A673 (cell line): ENCODE measurements around the gene EXOSC7. TPM values are rescaled to one million over a fixed set of nuclear protein-coding genes. Genes with fewer than 3 reads are reported as not detected.

ENCODE experiments used
- BruUV-seq: library from RNA; stranded (reverse); fragments of 400-500 nt; replicated peaks from 2 replicates; lab custom pipeline; 2021; lab: Mats Ljungman, UMichigan
- CTCF ChIA-PET: fragments of 300-600 bp; sonication (Branson Sonifier 250); formaldehyde crosslinking; loops from one replicate; lab custom pipeline; 2022; ENCODE audit warnings: antibody characterized with exemption; lab: Charles Lee
- POLR2A ChIA-PET: fragments of 300-600 bp; sonication (Branson Sonifier 250); formaldehyde crosslinking; loops from one replicate; lab custom pipeline; 2022; ENCODE audit warnings: antibody characterized with exemption; ENCODE audit not compliant: low non-redundant PET; lab: Charles Lee
- DNase-seq: peaks from one replicate; pipeline ENCODE4 v3.0.0-alpha.2; 2015; ENCODE audit warnings: low spot score
- H3K27ac ChIP-seq: fragments of 200-600 bp; sonication (generic); 2 replicates; pipeline ENCODE4 v1.5.1; 2016; ENCODE audit warnings: mixed run types, low read depth, mild to moderate bottlenecking, mixed read lengths, antibody characterized with exemption, low read length; ENCODE audit not compliant: poor library complexity, severe bottlenecking
- H3K27me3 ChIP-seq: fragments of 200-600 bp; sonication (generic); replicated peaks from 2 replicates; pipeline ENCODE4 v1.6.1; 2017; ENCODE audit warnings: mixed run types, low read depth, mild to moderate bottlenecking, mixed read lengths, antibody characterized with exemption, low read length; ENCODE audit not compliant: insufficient read depth, poor library complexity
- H3K36me3 ChIP-seq: fragments of 200-600 bp; sonication (generic); 2 replicates; pipeline ENCODE4 v1.6.1; 2016; ENCODE audit warnings: mixed run types, mild to moderate bottlenecking, mixed read lengths, antibody characterized with exemption, low read length; ENCODE audit not compliant: insufficient read depth, poor library complexity, severe bottlenecking
- H3K4me1 ChIP-seq: fragments of 200-600 bp; sonication (generic); 2 replicates; pipeline ENCODE4 v1.6.1; 2017; ENCODE audit warnings: mixed run types, mild to moderate bottlenecking, mixed read lengths, antibody characterized with exemption, low read length; ENCODE audit not compliant: insufficient read depth, poor library complexity, severe bottlenecking
- H3K4me3 ChIP-seq: fragments of 200-600 bp; sonication (generic); 2 replicates; pipeline ENCODE4 v1.5.1; 2016; ENCODE audit warnings: low read depth, mixed run types, mild to moderate bottlenecking, mixed read lengths, low read length; ENCODE audit not compliant: poor library complexity, severe bottlenecking
- H3K9me3 ChIP-seq: fragments of 200-600 bp; sonication (generic); 2 replicates; pipeline ENCODE4 v1.6.1; 2016; ENCODE audit warnings: mixed run types, low read depth, mild to moderate bottlenecking, mixed read lengths, antibody characterized with exemption, low read length; ENCODE audit not compliant: poor library complexity, severe bottlenecking
- CTCF ChIP-seq: fragments of 300-800, 200-600 bp; sonication (generic); conservative IDR thresholded peaks from 2 replicates; pipeline ENCODE4 v1.5.1; 2017; ENCODE audit warnings: low read depth, mild to moderate bottlenecking, antibody characterized with exemption, low read length, moderate library complexity, mixed read lengths
- EZH2 ChIP-seq: fragments of 200-600 bp; sonication (generic); IDR thresholded peaks from 2 replicates; pipeline ENCODE4 v1.6.1; 2017; ENCODE audit warnings: borderline replicate concordance, low read depth, mild to moderate bottlenecking, mixed read lengths, antibody characterized with exemption, low read length; ENCODE audit not compliant: poor library complexity, severe bottlenecking
- intact Hi-C: fragments of 100-400 bp; cut with micrococcal nuclease; formaldehyde crosslinking; loops from one replicate; pipeline ENCODE4 v1.10.0; 2022; ENCODE audit not compliant: unreplicated experiment
- total RNA-seq: library from RNA; stranded (reverse); gene quantifications from 2 replicates; pipeline ENCODE4 v1.2.3, GENCODE V29; 2021

Gene EXOSC7
- total RNA-seq, 1 experiment from 2014 or later: 47.4 TPM

- CTCF ChIA-PET: no interaction called here
- BruUV-seq: no TSS peak
- DNase-seq: no peak
- TF ChIP-seq CTCF (no peak), EZH2 (no peak)
- intact Hi-C loops: loop anchor here (10.0 kb wide), 1 partner anchor 1173 kb away; the partner anchor contains the start of gene CCR1
- no peaks in the 10 kb centered on the region for H3K9me3 ChIP-seq
- H3K36me3 ChIP-seq: no peaks in the 10 kb centered on the region
- POLR2A ChIA-PET: no interaction called here
- H3K4me1 ChIP-seq: no peaks in the 10 kb centered on the region
- no peaks in the 10 kb centered on the region for H3K27me3 ChIP-seq
- H3K4me3 ChIP-seq: no peak overlapping the region
- H3K27ac ChIP-seq: no peak overlapping the region
Measured at GRCh38 chr3:45031531-45031930, 55.5 kb downstream of the EXOSC7 start.

DNA sequence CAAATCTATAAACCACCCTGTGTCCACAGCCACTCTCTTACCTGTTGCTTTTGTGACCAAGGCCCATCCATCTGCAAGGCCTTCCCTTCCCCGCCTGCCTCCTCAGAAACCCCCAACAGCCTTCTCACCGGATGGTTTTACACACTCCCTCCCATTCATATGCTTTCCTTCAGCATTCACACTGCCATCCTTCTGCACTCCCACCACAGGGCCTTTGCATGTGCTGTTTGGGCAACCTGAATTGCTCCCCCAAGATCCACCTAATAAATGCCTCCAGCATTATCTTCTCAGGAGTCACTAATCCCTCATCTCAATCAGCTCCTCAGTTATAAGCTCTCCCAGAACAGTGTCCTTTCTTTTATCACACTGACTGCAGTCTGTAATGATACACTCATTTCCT lies 56.1 kb downstream of the EXOSC7 start:
- intact Hi-C loops: loop anchor here (10.0 kb wide), 1 partner anchor 1173 kb away; the partner anchor contains the start of gene CCR1
- Histone ChIP-seq H3K4me1 (no peaks in the 10 kb centered on the region), H3K9me3 (no peaks in the 10 kb centered on the region), H3K36me3 (no peaks in the 10 kb centered on the region), H3K27ac (no peak overlapping the region), H3K4me3 (no peak overlapping the region), H3K27me3 (no peaks in the 10 kb centered on the region)
- no TSS peak for BruUV-seq
- TF ChIP-seq EZH2: no peak
- TF ChIP-seq CTCF: no peak
- no peak for DNase-seq
- CTCF ChIA-PET: no interaction called here
- POLR2A ChIA-PET: no interaction called here

DNA sequence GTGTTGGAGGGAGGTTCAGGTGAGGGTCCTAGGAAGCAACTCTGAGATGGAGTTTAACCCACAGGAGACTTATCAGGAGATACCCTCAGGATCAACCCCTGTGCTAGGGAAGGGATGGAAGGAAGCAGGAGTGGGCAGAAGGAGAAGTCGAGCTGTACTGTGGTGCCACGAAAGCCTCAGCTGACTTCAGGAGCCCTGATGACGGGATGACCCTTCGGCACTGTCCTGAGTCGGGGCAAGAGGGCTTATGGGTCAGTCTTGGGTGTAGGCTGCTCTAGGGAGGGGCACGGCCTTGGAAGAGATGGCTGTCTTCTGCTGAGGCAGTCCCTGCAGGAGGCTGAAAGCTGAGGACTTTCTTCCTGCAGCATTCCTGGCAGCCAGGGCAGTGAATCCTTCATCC lies 57.7 kb downstream of the EXOSC7 start:
- intact Hi-C loops: loop anchor here (10.0 kb wide), 1 partner anchor 1171 kb away; the partner anchor contains the start of gene CCR1
- Histone ChIP-seq H3K36me3 (no peaks in the 10 kb centered on the region), H3K27me3 (no peaks in the 10 kb centered on the region), H3K4me3 (no peak overlapping the region), H3K27ac (no peak overlapping the region), H3K9me3 (no peaks in the 10 kb centered on the region), H3K4me1 (no peaks in the 10 kb centered on the region)
- no peak for DNase-seq
- ChIA-PET CTCF (no interaction called here), POLR2A (no interaction called here)
- no TSS peak for BruUV-seq
- TF ChIP-seq CTCF (no peak), EZH2 (no peak)
